ENCODE measurements around the gene GSTM1. TPM values are rescaled to one million over a fixed set of nuclear protein-coding genes. Genes with fewer than 3 reads are reported as not detected.
"Not testable (repeated sequence)": the region's sequence is repeated elsewhere in the genome, so short reads cannot be mapped to it uniquely, and the experiment has no call there.

Gene GSTM1
- total RNA-seq, 1 experiment from 2014 or later: not detected

GRCh38 chr1:109697861-109698260 is 10.2 kb downstream of the GSTM1 start:
- not testable (repeated sequence) for DNase-seq (ENCODE audit: low spot score)

- not testable (repeated sequence) for DNase-seq (ENCODE audit: low spot score)
Measured at GRCh38 chr1:109702940-109703339, 15.3 kb downstream of the GSTM1 start.

GRCh38 chr1:109704173-109704572 is 16.6 kb downstream of the GSTM1 start:
- DNase-seq (ENCODE audit: low spot score): no peak

- no peak for DNase-seq (ENCODE audit: low spot score)
Measured at GRCh38 chr1:109705411-109705810, 17.8 kb downstream of the GSTM1 start.

GRCh38 chr1:109708949-109709348 is 21.3 kb downstream of the GSTM1 start:
- DNase-seq (ENCODE audit: low spot score): not testable (repeated sequence)

- not testable (repeated sequence) for DNase-seq (ENCODE audit: low spot score)
Measured at GRCh38 chr1:109709822-109710221, 22.2 kb downstream of the GSTM1 start.

- DNase-seq (ENCODE audit: low spot score): not testable (repeated sequence)
Measured at GRCh38 chr1:109711593-109712320, 24.1 kb downstream of the GSTM1 start, which contains the start of gene GSTM5. TSS of gene GSTM5 (plus strand) at chr1:109712251. CDS start at chr1:109712313, 62 bp downstream.

GRCh38 chr1:109712321-109712864 is 24.8 kb downstream of the GSTM1 start:
- DNase-seq (ENCODE audit: low spot score): no peak

- no peak for DNase-seq (ENCODE audit: low spot score)
Measured at GRCh38 chr1:109713636-109714035, 26.0 kb downstream of the GSTM1 start.

- no peak for DNase-seq (ENCODE audit: low spot score)
Measured at GRCh38 chr1:109714661-109715372, 27.2 kb downstream of the GSTM1 start.

GRCh38 chr1:109716121-109716520 is 28.5 kb downstream of the GSTM1 start:
- no peak for DNase-seq (ENCODE audit: low spot score)

- no peak for DNase-seq (ENCODE audit: low spot score)
Measured at GRCh38 chr1:109716570-109717090, 29.0 kb downstream of the GSTM1 start.

- no peak for DNase-seq (ENCODE audit: low spot score)
Measured at GRCh38 chr1:109717729-109718128, 30.1 kb downstream of the GSTM1 start.

GRCh38 chr1:109718495-109718894 is 30.9 kb downstream of the GSTM1 start:
- peak; percentile 42 for DNase-seq (ENCODE audit: low spot score)

GRCh38 chr1:109719337-109719837 is 31.8 kb downstream of the GSTM1 start:
- peak; percentile 43 for DNase-seq (ENCODE audit: low spot score)

- DNase-seq (ENCODE audit: low spot score): no peak
Measured at GRCh38 chr1:109721042-109721441, 33.4 kb downstream of the GSTM1 start.

GRCh38 chr1:109721971-109722370 is 34.4 kb downstream of the GSTM1 start:
- no peak for DNase-seq (ENCODE audit: low spot score)

GRCh38 chr1:109722908-109723691 is 35.5 kb downstream of the GSTM1 start:
- DNase-seq (ENCODE audit: low spot score): peak; percentile 21

- no peak for DNase-seq (ENCODE audit: low spot score)
Measured at GRCh38 chr1:109724933-109725332, 37.3 kb downstream of the GSTM1 start.

- DNase-seq (ENCODE audit: low spot score): no peak
Measured at GRCh38 chr1:109725510-109725909, 37.9 kb downstream of the GSTM1 start.

GRCh38 chr1:109726007-109726406 is 38.4 kb downstream of the GSTM1 start:
- no peak for DNase-seq (ENCODE audit: low spot score)
